Measurements from ENCODE around the gene TMLHE.
"Not testable (repeated sequence)": the region's sequence is repeated elsewhere in the genome, so short reads cannot be mapped to it uniquely, and the experiment has no call there.

The TMLHE gene

GRCh38 chrX:155613927-155614559, 1.3 kb upstream of the TMLHE start:
- Histone ChIP-seq H3K27me3 (ENCODE audit: control insufficient read depth in 1 of 2, insufficient read depth in 2 of 2, low read length in 2 of 2) (no peaks in the 10 kb centered on the region), H3K36me3 (ENCODE audit: control insufficient read depth in 2 of 2, insufficient read depth in 2 of 2, low read length in 2 of 2) (no peaks in the 10 kb centered on the region), H3K4me1 (ENCODE audit: control insufficient read depth, insufficient read depth, low read length) (peaks cover 7% of the 10 kb centered on the region), H3K9me3 (ENCODE audit: control insufficient read depth in 2 of 2, low read length in 2 of 2) (no peaks in the 10 kb centered on the region), H3K9ac (ENCODE audit: low read length in 2 of 2) (no peak overlapping the region), H3K4me3 (ENCODE audit: low read length in 2 of 2) (no peak overlapping the region), H3K27ac (ENCODE audit: low read length) (no peak overlapping the region)

GRCh38 chrX:155611302-155611701, 1.4 kb downstream of the TMLHE start:
- Histone ChIP-seq H3K27ac (ENCODE audit: low read length) (peak overlapping the region; percentile 77), H3K27me3 (ENCODE audit: control insufficient read depth in 1 of 2, insufficient read depth in 2 of 2, low read length in 2 of 2) (no peaks in the 10 kb centered on the region), H3K4me3 (ENCODE audit: low read length in 2 of 2) (peak overlapping the region in 1 of 2 donors; percentile 83), H3K9me3 (ENCODE audit: control insufficient read depth in 2 of 2, low read length in 2 of 2) (no peaks in the 10 kb centered on the region), H3K36me3 (ENCODE audit: control insufficient read depth in 2 of 2, insufficient read depth in 2 of 2, low read length in 2 of 2) (no peaks in the 10 kb centered on the region), H3K9ac (ENCODE audit: low read length in 2 of 2) (peak overlapping the region in 1 of 2 donors; percentile 94), H3K4me1 (ENCODE audit: control insufficient read depth, insufficient read depth, low read length) (peaks cover 7% of the 10 kb centered on the region)

- Histone ChIP-seq H3K27me3 (ENCODE audit: control insufficient read depth in 1 of 2, insufficient read depth in 2 of 2, low read length in 2 of 2) (no peaks in the 10 kb centered on the region), H3K4me1 (ENCODE audit: control insufficient read depth, insufficient read depth, low read length) (no peaks in the 10 kb centered on the region), H3K36me3 (ENCODE audit: control insufficient read depth in 2 of 2, insufficient read depth in 2 of 2, low read length in 2 of 2) (no peaks in the 10 kb centered on the region), H3K27ac (ENCODE audit: low read length) (no peak overlapping the region), H3K9ac (ENCODE audit: low read length in 2 of 2) (no peak overlapping the region), H3K4me3 (ENCODE audit: low read length in 2 of 2) (no peak overlapping the region), H3K9me3 (ENCODE audit: control insufficient read depth in 2 of 2, low read length in 2 of 2) (no peaks in the 10 kb centered on the region)
These were observed 19.8 kb downstream of the TMLHE start for GRCh38 chrX:155592981-155593380.

- Histone ChIP-seq H3K9me3 (ENCODE audit: control insufficient read depth in 2 of 2, low read length in 2 of 2) (no peaks in the 10 kb centered on the region), H3K4me3 (ENCODE audit: low read length in 2 of 2) (no peak overlapping the region), H3K27ac (ENCODE audit: low read length) (no peak overlapping the region), H3K4me1 (ENCODE audit: control insufficient read depth, insufficient read depth, low read length) (no peaks in the 10 kb centered on the region), H3K27me3 (ENCODE audit: control insufficient read depth in 1 of 2, insufficient read depth in 2 of 2, low read length in 2 of 2) (no peaks in the 10 kb centered on the region), H3K36me3 (ENCODE audit: control insufficient read depth in 2 of 2, insufficient read depth in 2 of 2, low read length in 2 of 2) (no peaks in the 10 kb centered on the region), H3K9ac (ENCODE audit: low read length in 2 of 2) (no peak overlapping the region)
These were observed 20.4 kb downstream of the TMLHE start for GRCh38 chrX:155592331-155592730.

- H3K4me1 ChIP-seq (ENCODE audit: control insufficient read depth, insufficient read depth, low read length): no peaks in the 10 kb centered on the region
- H3K4me3 ChIP-seq (ENCODE audit: low read length in 2 of 2): no peak overlapping the region
- H3K27me3 ChIP-seq (ENCODE audit: control insufficient read depth in 1 of 2, insufficient read depth in 2 of 2, low read length in 2 of 2): no peaks in the 10 kb centered on the region
- no peaks in the 10 kb centered on the region for H3K9me3 ChIP-seq (ENCODE audit: control insufficient read depth in 2 of 2, low read length in 2 of 2)
- no peaks in the 10 kb centered on the region for H3K36me3 ChIP-seq (ENCODE audit: control insufficient read depth in 2 of 2, insufficient read depth in 2 of 2, low read length in 2 of 2)
- H3K9ac ChIP-seq (ENCODE audit: low read length in 2 of 2): no peak overlapping the region
- no peak overlapping the region for H3K27ac ChIP-seq (ENCODE audit: low read length)
These were observed 35.1 kb downstream of the TMLHE start for GRCh38 chrX:155577682-155578081.

- H3K4me3 ChIP-seq (ENCODE audit: low read length in 2 of 2): no peak overlapping the region
- H3K36me3 ChIP-seq (ENCODE audit: control insufficient read depth in 2 of 2, insufficient read depth in 2 of 2, low read length in 2 of 2): no peaks in the 10 kb centered on the region
- H3K4me1 ChIP-seq (ENCODE audit: control insufficient read depth, insufficient read depth, low read length): no peaks in the 10 kb centered on the region
- H3K9ac ChIP-seq (ENCODE audit: low read length in 2 of 2): no peak overlapping the region
- H3K9me3 ChIP-seq (ENCODE audit: control insufficient read depth in 2 of 2, low read length in 2 of 2): no peaks in the 10 kb centered on the region
- H3K27me3 ChIP-seq (ENCODE audit: control insufficient read depth in 1 of 2, insufficient read depth in 2 of 2, low read length in 2 of 2): no peaks in the 10 kb centered on the region
- no peak overlapping the region for H3K27ac ChIP-seq (ENCODE audit: low read length)
These were observed 49.7 kb downstream of the TMLHE start for GRCh38 chrX:155563099-155563498.

- H3K27me3 ChIP-seq (ENCODE audit: control insufficient read depth in 1 of 2, insufficient read depth in 2 of 2, low read length in 2 of 2): no peaks in the 10 kb centered on the region
- no peaks in the 10 kb centered on the region for H3K4me1 ChIP-seq (ENCODE audit: control insufficient read depth, insufficient read depth, low read length)
- peaks cover 0 to 8% of the 10 kb centered on the region in 2 donors for H3K36me3 ChIP-seq (ENCODE audit: control insufficient read depth in 2 of 2, insufficient read depth in 2 of 2, low read length in 2 of 2)
- H3K9ac ChIP-seq (ENCODE audit: low read length in 2 of 2): no peak overlapping the region
- H3K27ac ChIP-seq (ENCODE audit: low read length): no peak overlapping the region
- H3K4me3 ChIP-seq (ENCODE audit: low read length in 2 of 2): no peak overlapping the region
- H3K9me3 ChIP-seq (ENCODE audit: control insufficient read depth in 2 of 2, low read length in 2 of 2): no peaks in the 10 kb centered on the region
These were observed 67.9 kb downstream of the TMLHE start for GRCh38 chrX:155544881-155545280.

- H3K4me1 ChIP-seq (ENCODE audit: control insufficient read depth, insufficient read depth, low read length): no peaks in the 10 kb centered on the region
- peaks cover 0 to 2% of the 10 kb centered on the region in 2 donors for H3K36me3 ChIP-seq (ENCODE audit: control insufficient read depth in 2 of 2, insufficient read depth in 2 of 2, low read length in 2 of 2)
- H3K9me3 ChIP-seq (ENCODE audit: control insufficient read depth in 2 of 2, low read length in 2 of 2): no peaks in the 10 kb centered on the region
- no peak overlapping the region for H3K9ac ChIP-seq (ENCODE audit: low read length in 2 of 2)
- no peak overlapping the region for H3K27ac ChIP-seq (ENCODE audit: low read length)
- no peaks in the 10 kb centered on the region for H3K27me3 ChIP-seq (ENCODE audit: control insufficient read depth in 1 of 2, insufficient read depth in 2 of 2, low read length in 2 of 2)
- no peak overlapping the region for H3K4me3 ChIP-seq (ENCODE audit: low read length in 2 of 2)
These were observed 76.9 kb downstream of the TMLHE start for GRCh38 chrX:155535866-155536265.

GRCh38 chrX:155534800-155535199, 78.0 kb downstream of the TMLHE start:
- peaks cover 0 to 2% of the 10 kb centered on the region in 2 donors for H3K36me3 ChIP-seq (ENCODE audit: control insufficient read depth in 2 of 2, insufficient read depth in 2 of 2, low read length in 2 of 2)
- no peaks in the 10 kb centered on the region for H3K9me3 ChIP-seq (ENCODE audit: control insufficient read depth in 2 of 2, low read length in 2 of 2)
- no peaks in the 10 kb centered on the region for H3K4me1 ChIP-seq (ENCODE audit: control insufficient read depth, insufficient read depth, low read length)
- H3K9ac ChIP-seq (ENCODE audit: low read length in 2 of 2): no peak overlapping the region
- H3K4me3 ChIP-seq (ENCODE audit: low read length in 2 of 2): no peak overlapping the region
- no peak overlapping the region for H3K27ac ChIP-seq (ENCODE audit: low read length)
- no peaks in the 10 kb centered on the region for H3K27me3 ChIP-seq (ENCODE audit: control insufficient read depth in 1 of 2, insufficient read depth in 2 of 2, low read length in 2 of 2)

- not testable (repeated sequence) for H3K4me1 ChIP-seq (ENCODE audit: control insufficient read depth, insufficient read depth, low read length); H3K27me3 ChIP-seq (ENCODE audit: control insufficient read depth in 1 of 2, insufficient read depth in 2 of 2, low read length in 2 of 2); H3K27ac ChIP-seq (ENCODE audit: low read length); H3K9me3 ChIP-seq (ENCODE audit: control insufficient read depth in 2 of 2, low read length in 2 of 2); H3K9ac ChIP-seq (ENCODE audit: low read length in 2 of 2); H3K4me3 ChIP-seq (ENCODE audit: low read length in 2 of 2)
- peaks cover 6 to 12% of the 10 kb centered on the region in 2 donors for H3K36me3 ChIP-seq (ENCODE audit: control insufficient read depth in 2 of 2, insufficient read depth in 2 of 2, low read length in 2 of 2)
These were observed 85.7 kb downstream of the TMLHE start for GRCh38 chrX:155527023-155527422.

- no peak overlapping the region for H3K4me3 ChIP-seq (ENCODE audit: low read length in 2 of 2)
- H3K4me1 ChIP-seq (ENCODE audit: control insufficient read depth, insufficient read depth, low read length): no peaks in the 10 kb centered on the region
- no peaks in the 10 kb centered on the region for H3K27me3 ChIP-seq (ENCODE audit: control insufficient read depth in 1 of 2, insufficient read depth in 2 of 2, low read length in 2 of 2)
- no peak overlapping the region for H3K27ac ChIP-seq (ENCODE audit: low read length)
- no peak overlapping the region for H3K9ac ChIP-seq (ENCODE audit: low read length in 2 of 2)
- no peaks in the 10 kb centered on the region for H3K9me3 ChIP-seq (ENCODE audit: control insufficient read depth in 2 of 2, low read length in 2 of 2)
- H3K36me3 ChIP-seq (ENCODE audit: control insufficient read depth in 2 of 2, insufficient read depth in 2 of 2, low read length in 2 of 2): no peaks in the 10 kb centered on the region
These were observed 98.5 kb downstream of the TMLHE start for GRCh38 chrX:155514225-155514624.

Measured in stomach smooth muscle (tissue), 2 donors.